ENCODE data around the gene TREML1. TPM values are rescaled to one million over a fixed set of nuclear protein-coding genes. Genes with fewer than 3 reads are reported as not detected.

The TREML1 gene
- total and polyA plus RNA-seq, 2 donors (not counting 1 experiment from before 2014, with no cell fraction given): not detected

DNA sequence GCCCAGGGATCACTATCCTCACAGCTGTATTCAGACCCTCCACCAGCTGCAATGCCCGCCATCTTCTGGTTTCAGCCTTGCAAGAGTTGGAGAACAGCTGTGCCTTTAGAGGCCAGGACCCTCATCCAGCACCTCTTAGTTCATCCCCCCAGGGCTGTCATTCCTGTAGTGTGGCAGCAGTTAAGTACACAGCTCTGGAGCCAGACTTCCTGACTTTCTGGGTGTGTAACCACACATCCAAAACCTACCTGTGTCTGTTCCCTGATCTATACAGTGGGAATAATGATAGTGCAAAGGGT is 9.2 kb upstream of the TREML1 start:
- H4K20me1 ChIP-seq (ENCODE audit: control insufficient read depth, extremely low read depth, insufficient read depth, low read length): no peaks in the 10 kb centered on the region
- no peaks in the 10 kb centered on the region for H3K27me3 ChIP-seq (ENCODE audit: control insufficient read depth, insufficient read depth, low read length)
- H3K9ac ChIP-seq (ENCODE audit: insufficient read depth, low read length): no peak overlapping the region
- H2AFZ ChIP-seq (ENCODE audit: low read length): no peak overlapping the region
- H3K4me3 ChIP-seq (replicated peaks in 1 of 4; ENCODE audit: control extremely low read depth in 1 of 4, insufficient read depth in 1 of 4, low read depth in 3 of 4, low read length in 4 of 4): no peak overlapping the region
- no peak overlapping the region for H3K4me2 ChIP-seq (ENCODE audit: extremely low read depth, insufficient read depth, low read length)
- DNase-seq (ENCODE audit: low read depth in 2 of 2): no peak
- H3K36me3 ChIP-seq (ENCODE audit: control insufficient read depth, insufficient read depth, low read length): no peaks in the 10 kb centered on the region
- H3K4me1 ChIP-seq (ENCODE audit: control insufficient read depth, extremely low read depth, insufficient read depth, low read length): no peaks in the 10 kb centered on the region
- H3K27ac ChIP-seq (ENCODE audit: insufficient read depth, low read length): no peak overlapping the region
- TF ChIP-seq CTCF (conservative IDR thresholded peaks at IDR 0.05 in 1 of 2, IDR thresholded peaks at IDR 0.05 in 1 of 2; ENCODE audit: low read depth in 1 of 2, low read length in 2 of 2) (no peak), EZH2 (IDR thresholded peaks at IDR 0.05; ENCODE audit: low read length, missing control alignments) (no peak)
- H3K79me2 ChIP-seq (ENCODE audit: control insufficient read depth, insufficient read depth, low read length): no peaks in the 10 kb centered on the region
- no peaks in the 10 kb centered on the region for H3K9me3 ChIP-seq (ENCODE audit: control insufficient read depth, insufficient read depth, low read depth, low read length)

DNA sequence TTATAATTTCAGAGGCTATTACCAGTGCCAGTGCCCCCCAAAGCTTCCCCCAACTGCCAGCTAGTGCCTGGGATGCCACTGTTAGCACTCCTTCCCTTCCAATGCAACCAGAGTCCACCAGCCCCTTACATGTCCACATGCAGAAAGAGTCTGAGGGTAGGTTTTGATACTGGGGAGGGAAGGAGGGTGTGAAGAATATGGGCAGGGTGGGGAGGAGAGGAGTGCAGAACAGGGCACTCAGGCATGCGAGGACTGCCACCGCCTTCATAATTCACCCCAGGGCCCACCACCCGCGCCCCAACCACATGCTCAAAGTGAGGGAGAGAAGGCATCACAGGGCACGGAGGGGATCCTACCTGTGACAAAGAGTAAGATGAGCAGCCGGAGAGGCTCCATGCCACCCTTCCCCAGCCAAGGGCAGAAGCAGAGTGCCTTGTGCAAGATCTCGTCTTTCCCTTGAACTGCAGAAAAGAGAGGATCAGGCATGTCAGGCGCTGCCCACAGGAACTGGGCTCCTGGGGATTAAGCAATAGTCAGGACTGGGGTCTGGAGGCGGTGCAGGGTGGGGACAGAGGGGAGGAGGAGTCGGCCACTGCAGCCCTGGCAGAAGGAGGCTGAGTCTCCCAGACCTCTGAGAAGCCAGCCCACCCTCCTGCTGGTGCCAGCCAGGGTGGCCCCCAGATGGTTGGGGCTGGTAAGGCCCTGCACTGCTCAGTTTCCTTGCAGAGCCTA is 8.7 kb upstream of the TREML1 start, which contains the start of gene TREM2:
Gene TREM2 (minus strand): TSS at position 430 of the 732 bp plus-strand sequence. CDS start 34 bp downstream, at position 396.
- DNase-seq (ENCODE audit: low read depth in 2 of 2): no peak

More for the DNA sequence above, 8.7 kb upstream of the TREML1 start, which contains the start of gene TREM2:
- Histone ChIP-seq H2AFZ (ENCODE audit: low read length) (no peak within 1 kb of the TSS), H3K27ac (ENCODE audit: insufficient read depth, low read length) (no peak within 1 kb of the TSS), H3K9ac (ENCODE audit: insufficient read depth, low read length) (no peak within 1 kb of the TSS), H3K79me2 (ENCODE audit: control insufficient read depth, insufficient read depth, low read length) (no peaks in the 10 kb centered on the region), H3K4me2 (ENCODE audit: extremely low read depth, insufficient read depth, low read length) (no peak within 1 kb of the TSS), H3K9me3 (ENCODE audit: control insufficient read depth, insufficient read depth, low read depth, low read length) (no peaks in the 10 kb centered on the region), H3K36me3 (ENCODE audit: control insufficient read depth, insufficient read depth, low read length) (no peaks in the 10 kb centered on the region), H3K4me1 (ENCODE audit: control insufficient read depth, extremely low read depth, insufficient read depth, low read length) (no peaks in the 10 kb centered on the region), H3K4me3 (replicated peaks in 1 of 4; ENCODE audit: control extremely low read depth in 1 of 4, insufficient read depth in 1 of 4, low read depth in 3 of 4, low read length in 4 of 4) (no peak within 1 kb of the TSS), H4K20me1 (ENCODE audit: control insufficient read depth, extremely low read depth, insufficient read depth, low read length) (no peaks in the 10 kb centered on the region), H3K27me3 (ENCODE audit: control insufficient read depth, insufficient read depth, low read length) (no peaks in the 10 kb centered on the region)
- no peak for TF ChIP-seq CTCF (conservative IDR thresholded peaks at IDR 0.05 in 1 of 2, IDR thresholded peaks at IDR 0.05 in 1 of 2; ENCODE audit: low read depth in 1 of 2, low read length in 2 of 2)
- TF ChIP-seq EZH2 (IDR thresholded peaks at IDR 0.05; ENCODE audit: low read length, missing control alignments): no peak
